ENCODE results near the gene MTCL1. TPM values are rescaled to one million over a fixed set of nuclear protein-coding genes. Genes with fewer than 3 reads are reported as not detected.

The MTCL1 gene
- polyA plus RNA-seq, 1 experiment = 29.8 TPM

DNA sequence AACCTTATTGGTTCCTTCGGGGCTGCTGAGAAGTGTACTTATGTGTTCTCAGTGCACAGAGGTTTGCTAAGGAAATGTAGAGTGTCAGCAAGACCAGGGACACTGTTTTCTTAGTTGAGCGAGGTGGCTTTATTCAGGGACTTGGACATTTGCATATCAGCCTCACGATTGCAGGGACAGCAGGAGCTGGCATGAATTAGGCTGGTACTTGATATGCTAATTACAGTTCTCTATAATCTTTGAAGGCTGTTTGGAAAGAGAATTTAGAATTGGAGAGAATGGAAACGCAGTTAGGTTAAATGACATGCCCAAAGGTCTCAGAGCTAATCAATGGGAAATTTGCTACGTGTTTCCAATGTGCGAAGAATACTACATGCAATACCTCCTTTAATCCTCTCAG is 18.7 kb upstream of the MTCL1 start:
- no peak overlapping the region for H3K4me3 ChIP-seq (ENCODE audit: low read depth, low read length)
- DNase-seq (ENCODE audit: low read depth) = no peak
- ChIA-PET CTCF (interaction anchor here (0.7 to 0.9 kb wide), 3 partner anchors 10 to 301 kb away, joined by 3 to 5 read pairs (median 3); no protein-coding TSS in a partner anchor), POLR2A (no interaction called here)
- no peaks in the 10 kb centered on the region; the same call in 1 of the 2 replicates for H3K27me3 ChIP-seq (ENCODE audit: control insufficient read depth, insufficient read depth, low read length)
- TF ChIP-seq CTCF (IDR thresholded peaks at IDR 0.05; ENCODE audit: insufficient read depth, low read depth, low read length) = no peak
- no peaks in the 10 kb centered on the region for H3K36me3 ChIP-seq (ENCODE audit: control insufficient read depth, insufficient read depth, low read length)

- H3K36me3 ChIP-seq (ENCODE audit: control insufficient read depth, insufficient read depth, low read length) = no peaks in the 10 kb centered on the region
- H3K4me3 ChIP-seq (ENCODE audit: low read depth, low read length) = no peak overlapping the region
- POLR2A ChIA-PET = interaction anchor here (0.7 kb wide), 1 partner anchor 349 kb away, joined by 3 read pairs; no protein-coding TSS in a partner anchor
- DNase-seq (ENCODE audit: low read depth) = no peak
- no peak for TF ChIP-seq CTCF (IDR thresholded peaks at IDR 0.05; ENCODE audit: insufficient read depth, low read depth, low read length)
- no peaks in the 10 kb centered on the region; the same call in 1 of the 2 replicates for H3K27me3 ChIP-seq (ENCODE audit: control insufficient read depth, insufficient read depth, low read length)
- CTCF ChIA-PET = interaction anchor here (0.8 to 1.6 kb wide), 3 partner anchors 9 to 25 kb away, joined by 3 to 5 read pairs (median 3); no protein-coding TSS in a partner anchor
These were observed 17.0 kb upstream of the MTCL1 start for GRCh38 chr18:8688216-8688800.

DNA sequence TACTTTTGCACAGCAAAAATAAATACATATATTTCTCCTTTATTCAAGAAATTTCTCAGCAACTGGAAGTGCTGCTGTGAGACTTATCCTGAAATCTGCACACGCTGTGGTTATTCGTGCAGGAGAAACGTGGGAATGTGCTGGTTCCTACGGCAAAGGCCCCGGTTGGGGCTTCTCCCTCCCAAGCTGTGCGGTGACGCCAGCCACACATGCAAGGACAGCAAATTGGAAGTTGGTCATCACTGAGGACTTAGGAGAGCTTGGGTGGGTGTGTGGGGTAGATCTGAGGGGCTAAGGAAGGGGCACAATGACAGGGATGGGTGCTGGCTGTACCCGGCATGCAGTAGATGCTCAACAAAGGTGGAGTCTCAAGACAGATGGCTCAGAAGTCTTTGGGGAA is 16.5 kb upstream of the MTCL1 start:
- no peaks in the 10 kb centered on the region for H3K36me3 ChIP-seq (ENCODE audit: control insufficient read depth, insufficient read depth, low read length)
- CTCF ChIA-PET = interaction anchor here (1.5 to 1.6 kb wide), 2 partner anchors 8 to 25 kb away, joined by 3 to 5 read pairs; no protein-coding TSS in a partner anchor
- no peak for DNase-seq (ENCODE audit: low read depth)
- POLR2A ChIA-PET = no interaction called here
- no peak for TF ChIP-seq CTCF (IDR thresholded peaks at IDR 0.05; ENCODE audit: insufficient read depth, low read depth, low read length)
- H3K27me3 ChIP-seq (ENCODE audit: control insufficient read depth, insufficient read depth, low read length) = no peaks in the 10 kb centered on the region; the same call in 1 of the 2 replicates
- no peak overlapping the region for H3K4me3 ChIP-seq (ENCODE audit: low read depth, low read length)

DNA sequence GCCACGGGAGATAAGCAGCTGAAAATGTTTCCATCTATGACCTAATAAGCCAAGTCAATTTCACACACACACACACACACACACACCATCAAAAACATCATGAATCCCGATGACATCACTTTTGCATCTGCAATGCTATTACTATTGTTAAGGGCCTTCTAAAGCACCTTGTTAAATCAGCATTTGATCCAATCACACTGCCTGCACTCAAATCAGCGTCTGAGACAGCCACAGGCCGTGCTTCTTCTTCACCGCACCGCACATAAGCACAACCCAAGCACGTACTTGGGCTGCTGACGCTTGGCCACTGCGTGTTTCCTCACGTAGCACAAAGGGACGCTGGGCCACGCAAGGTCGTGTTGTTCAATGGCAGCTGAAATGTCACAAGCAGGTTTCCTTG is 15.8 kb upstream of the MTCL1 start:
- H3K36me3 ChIP-seq (ENCODE audit: control insufficient read depth, insufficient read depth, low read length) = no peaks in the 10 kb centered on the region
- ChIA-PET POLR2A (no interaction called here), CTCF (interaction anchor here (1.3 kb wide), 1 partner anchor 9 kb away, joined by 6 read pairs; no protein-coding TSS in a partner anchor)
- DNase-seq (ENCODE audit: low read depth) = no peak
- no peak for TF ChIP-seq CTCF (IDR thresholded peaks at IDR 0.05; ENCODE audit: insufficient read depth, low read depth, low read length)
- H3K4me3 ChIP-seq (ENCODE audit: low read depth, low read length) = no peak overlapping the region
- no peaks in the 10 kb centered on the region; the same call in 1 of the 2 replicates for H3K27me3 ChIP-seq (ENCODE audit: control insufficient read depth, insufficient read depth, low read length)

GRCh38 chr18:8694891-8695290 is 10.5 kb upstream of the MTCL1 start:
- POLR2A ChIA-PET = no interaction called here
- no peak for TF ChIP-seq CTCF (IDR thresholded peaks at IDR 0.05; ENCODE audit: insufficient read depth, low read depth, low read length)
- Histone ChIP-seq H3K36me3 (ENCODE audit: control insufficient read depth, insufficient read depth, low read length) (no peaks in the 10 kb centered on the region), H3K4me3 (ENCODE audit: low read depth, low read length) (no peak overlapping the region), H3K27me3 (ENCODE audit: control insufficient read depth, insufficient read depth, low read length) (no peaks in the 10 kb centered on the region)
- CTCF ChIA-PET = interaction anchor here (1.3 to 2.5 kb wide), 4 partner anchors 23 to 293 kb away, joined by 3 to 32 read pairs (median 9); no protein-coding TSS in a partner anchor
- no peak for DNase-seq (ENCODE audit: low read depth)

Measured in BJ (cell line).